Stimulated activated memory B cell treated with anti-CD40 and anti-IgM and Interleukin-4, amounts not matched to agents 10 μg/mL and 1 μg/mL and 100 μg/mL, for 72 hours (primary cell): ENCODE data around the gene KRT5.
"Not testable (repeated sequence)": the region's sequence is repeated elsewhere in the genome, so short reads cannot be mapped to it uniquely, and the experiment has no call there.

Experiments used
- ATAC-seq: fragments of 150-1000 bp; cut with Tn5 transposase; 2 replicates; pipeline ENCODE4 v1.10.0; 2021
- H3K27ac Mint-ChIP-seq: one replicate; pipeline ENCODE4 v1.8.0; 2022; ENCODE audit warnings: mild to moderate bottlenecking, mixed read lengths
- H3K27me3 Mint-ChIP-seq: one replicate; pipeline ENCODE4 v1.8.0; 2022; ENCODE audit warnings: mixed read lengths
- H3K36me3 Mint-ChIP-seq: one replicate; pipeline ENCODE4 v1.8.0; 2022; ENCODE audit warnings: mixed read lengths
- H3K4me1 Mint-ChIP-seq: one replicate; pipeline ENCODE4 v1.8.0; 2022; ENCODE audit warnings: mixed read lengths
- H3K4me3 Mint-ChIP-seq: one replicate; pipeline ENCODE4 v1.8.0; 2022; ENCODE audit warnings: mild to moderate bottlenecking, moderate library complexity, mixed read lengths
- H3K9me3 Mint-ChIP-seq: one replicate; pipeline ENCODE4 v1.8.0; 2022; ENCODE audit warnings: mixed read lengths

KRT5 gene

GRCh38 chr12:52517888-52518287 lies 2.3 kb downstream of the KRT5 start:
- Mint-ChIP-seq H3K4me1 (no peaks in the 10 kb centered on the region), H3K27me3 (peaks cover 36% of the 10 kb centered on the region), H3K9me3 (no peaks in the 10 kb centered on the region), H3K27ac (no peak overlapping the region), H3K4me3 (no peak overlapping the region), H3K36me3 (no peaks in the 10 kb centered on the region)
- no peak for ATAC-seq

DNA sequence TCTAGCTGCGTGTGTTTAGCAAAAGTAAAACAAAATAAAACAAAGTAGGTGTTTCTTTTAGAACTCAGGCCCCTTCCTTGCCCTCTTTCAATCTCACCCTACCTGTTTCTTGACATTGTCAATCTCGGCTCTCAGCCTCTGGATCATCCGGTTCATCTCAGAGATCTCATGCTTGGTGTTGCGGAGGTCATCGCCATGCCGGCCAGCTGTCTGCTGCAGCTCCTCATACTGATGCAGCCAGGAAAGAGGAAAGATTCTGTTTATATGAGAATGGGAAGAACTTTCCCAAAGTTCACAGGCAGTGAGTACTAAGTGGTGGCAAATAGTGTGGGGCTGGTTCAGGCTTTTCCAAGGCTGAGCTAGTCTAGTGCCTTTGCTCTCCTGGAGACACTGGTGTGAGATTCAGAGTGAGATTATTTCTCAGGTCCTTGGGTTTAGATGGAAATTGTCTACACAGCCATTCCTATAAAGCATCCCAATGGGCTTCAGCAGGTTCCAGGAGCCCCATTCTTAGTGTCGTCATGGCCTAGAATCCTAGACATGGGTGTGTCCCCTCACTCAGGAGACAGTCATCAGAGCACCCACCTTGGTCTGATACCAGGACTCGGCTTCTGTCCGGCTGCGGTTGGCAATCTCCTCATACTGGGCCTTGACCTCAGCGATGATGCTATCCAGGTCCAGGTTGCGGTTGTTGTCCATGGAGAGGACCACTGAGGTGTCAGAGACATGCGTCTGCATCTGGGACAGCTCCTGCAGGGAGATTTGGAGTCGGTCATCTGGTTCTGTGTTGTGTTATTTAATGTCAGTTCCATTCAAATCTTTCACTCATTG lies 3.0 kb downstream of the KRT5 start:
- peaks cover 29% of the 10 kb centered on the region for H3K27me3 Mint-ChIP-seq

DNA sequence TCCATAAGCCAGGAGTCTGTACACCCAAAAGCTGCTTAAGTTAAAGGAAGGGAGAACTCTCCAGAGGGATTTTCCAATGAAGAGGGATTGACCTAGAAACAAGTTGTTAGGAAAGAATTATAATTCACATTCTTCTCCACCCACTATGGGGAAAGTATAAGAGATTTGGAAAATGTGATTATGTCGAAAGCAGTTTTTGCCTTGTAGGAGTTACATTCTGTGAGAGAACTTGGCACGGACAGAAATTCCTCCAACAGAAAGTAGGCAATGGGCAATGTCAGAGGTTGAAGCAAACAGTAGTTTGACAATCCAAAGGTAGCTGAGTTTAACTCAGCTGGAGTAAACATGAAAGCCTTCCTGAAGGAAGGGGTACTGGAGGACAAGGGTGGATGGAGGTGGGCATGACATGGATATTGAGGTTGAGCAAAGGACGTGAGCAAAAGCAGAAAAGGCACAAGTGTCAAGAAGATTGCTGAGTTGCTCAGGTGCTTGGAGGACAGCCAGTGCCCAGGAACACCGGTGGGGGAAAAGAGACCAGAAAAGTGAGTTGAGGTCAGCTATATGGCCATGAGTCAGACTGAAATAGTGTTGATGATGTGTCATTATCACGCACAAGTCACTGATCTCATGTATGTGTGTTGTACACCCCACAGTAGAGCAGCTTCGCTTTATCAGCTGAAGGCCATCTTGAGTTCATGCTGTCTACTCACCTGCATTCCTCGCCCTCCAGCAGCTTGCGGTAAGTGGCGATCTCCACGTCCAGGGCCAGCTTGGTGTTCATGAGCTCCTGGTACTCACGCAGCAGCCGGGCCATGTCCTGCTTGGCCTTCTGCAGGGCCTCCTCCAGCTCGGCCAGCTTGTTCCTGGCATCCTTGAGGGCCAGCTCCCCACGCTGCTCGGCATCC lies 4.0 kb downstream of the KRT5 start:
- Mint-ChIP-seq H3K4me1 (no peaks in the 10 kb centered on the region), H3K36me3 (no peaks in the 10 kb centered on the region), H3K4me3 (no peak overlapping the region)

More for the DNA sequence above, 3.0 kb downstream of the KRT5 start:
- Mint-ChIP-seq H3K4me3 (no peak overlapping the region), H3K27ac (no peak overlapping the region), H3K9me3 (no peaks in the 10 kb centered on the region), H3K36me3 (no peaks in the 10 kb centered on the region), H3K4me1 (no peaks in the 10 kb centered on the region)
- no peak for ATAC-seq

DNA sequence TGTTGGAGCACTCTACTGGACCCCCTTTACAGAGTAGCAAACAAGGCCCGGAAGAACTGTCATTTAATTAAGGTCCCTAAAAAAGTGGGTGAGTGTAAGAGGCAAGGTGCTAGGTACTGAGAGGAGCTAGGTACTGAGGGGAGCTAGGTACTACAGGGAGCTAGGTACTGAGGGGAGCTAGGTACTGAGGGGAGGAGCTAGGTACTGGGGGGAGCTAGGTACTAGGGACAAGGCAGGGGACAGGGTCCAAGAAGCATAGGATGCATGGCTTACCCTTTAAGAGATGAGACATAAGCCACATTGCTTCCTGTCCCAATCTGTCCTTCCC lies 4.9 kb downstream of the KRT5 start:
- peaks cover 7% of the 10 kb centered on the region for H3K9me3 Mint-ChIP-seq
- no peaks in the 10 kb centered on the region for H3K36me3 Mint-ChIP-seq
- peaks cover 22% of the 10 kb centered on the region for H3K27me3 Mint-ChIP-seq
- H3K4me3 Mint-ChIP-seq: no peak overlapping the region
- no peak overlapping the region for H3K27ac Mint-ChIP-seq
- H3K4me1 Mint-ChIP-seq: no peaks in the 10 kb centered on the region
- ATAC-seq: no peak

More for the DNA sequence above, 4.0 kb downstream of the KRT5 start:
- H3K9me3 Mint-ChIP-seq: peaks cover 7% of the 10 kb centered on the region
- H3K27me3 Mint-ChIP-seq: peaks cover 19% of the 10 kb centered on the region
- ATAC-seq: no peak
- H3K27ac Mint-ChIP-seq: no peak overlapping the region

DNA sequence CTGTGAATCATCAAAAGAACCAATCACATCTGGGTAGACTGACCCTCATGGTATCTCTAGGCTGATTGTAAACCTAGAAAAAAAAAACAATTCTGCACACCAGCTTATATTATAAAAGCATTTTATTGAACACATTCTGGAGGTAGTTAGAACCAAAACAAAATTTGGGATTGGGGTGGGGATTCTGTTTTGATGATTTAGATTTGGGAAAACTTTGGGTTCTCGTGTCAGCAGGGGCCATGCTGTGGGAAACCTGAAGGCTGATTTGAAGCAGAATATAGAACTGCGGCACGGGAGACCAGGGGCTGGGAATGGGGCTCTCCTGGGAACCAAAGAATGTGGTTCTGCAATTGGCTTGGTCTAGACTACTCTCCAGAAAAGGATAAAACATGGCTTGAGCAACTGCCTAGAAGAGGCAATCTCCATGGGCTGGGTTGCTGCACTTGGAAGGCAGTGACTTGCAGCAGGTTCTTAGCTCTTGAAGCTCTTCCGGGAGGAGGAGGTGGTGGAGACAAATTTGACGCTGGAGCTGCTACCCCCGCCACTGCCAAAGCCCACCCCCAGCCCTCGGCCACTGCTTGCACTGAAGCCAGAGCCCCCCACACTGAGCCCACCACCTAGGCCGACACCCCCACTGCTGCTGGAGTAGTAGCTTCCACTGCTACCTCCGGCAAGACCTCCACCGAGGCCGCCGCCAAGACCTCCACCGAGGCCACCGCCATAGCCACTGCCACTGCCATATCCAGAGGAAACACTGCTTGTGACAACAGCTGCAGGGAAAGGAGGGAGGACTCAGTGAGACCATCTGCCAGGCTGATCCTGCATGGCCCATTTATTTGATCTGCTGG lies 5.5 kb downstream of the KRT5 start:
- Mint-ChIP-seq H3K36me3 (no peaks in the 10 kb centered on the region), H3K9me3 (peaks cover 7% of the 10 kb centered on the region), H3K27me3 (peaks cover 28% of the 10 kb centered on the region), H3K4me1 (no peaks in the 10 kb centered on the region), H3K4me3 (no peak overlapping the region), H3K27ac (no peak overlapping the region)
- ATAC-seq: no peak

DNA sequence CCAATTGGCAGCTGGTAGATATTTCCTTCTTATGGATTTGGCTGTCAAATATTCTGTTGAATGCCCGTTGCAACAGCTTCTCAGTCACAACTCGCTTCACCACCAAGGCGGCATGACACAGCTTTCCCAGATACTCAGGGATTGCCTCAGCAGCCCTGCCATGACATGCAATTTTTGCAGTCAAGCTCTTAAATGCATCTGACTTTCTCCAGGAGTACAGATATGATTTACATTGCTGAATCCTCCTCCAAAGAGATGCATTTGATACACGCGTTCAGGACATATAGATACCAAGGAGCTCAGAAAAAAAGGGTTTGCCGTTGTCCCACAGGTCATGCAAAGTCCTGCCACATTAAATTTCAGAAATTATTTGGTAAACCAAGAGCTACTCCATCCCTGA lies 6.5 kb downstream of the KRT5 start:
- no peaks in the 10 kb centered on the region for H3K36me3 Mint-ChIP-seq
- H3K27ac Mint-ChIP-seq: no peak overlapping the region
- peaks cover 7% of the 10 kb centered on the region for H3K9me3 Mint-ChIP-seq
- no peak for ATAC-seq
- H3K4me1 Mint-ChIP-seq: no peaks in the 10 kb centered on the region
- H3K27me3 Mint-ChIP-seq: peaks cover 35% of the 10 kb centered on the region
- H3K4me3 Mint-ChIP-seq: no peak overlapping the region

DNA sequence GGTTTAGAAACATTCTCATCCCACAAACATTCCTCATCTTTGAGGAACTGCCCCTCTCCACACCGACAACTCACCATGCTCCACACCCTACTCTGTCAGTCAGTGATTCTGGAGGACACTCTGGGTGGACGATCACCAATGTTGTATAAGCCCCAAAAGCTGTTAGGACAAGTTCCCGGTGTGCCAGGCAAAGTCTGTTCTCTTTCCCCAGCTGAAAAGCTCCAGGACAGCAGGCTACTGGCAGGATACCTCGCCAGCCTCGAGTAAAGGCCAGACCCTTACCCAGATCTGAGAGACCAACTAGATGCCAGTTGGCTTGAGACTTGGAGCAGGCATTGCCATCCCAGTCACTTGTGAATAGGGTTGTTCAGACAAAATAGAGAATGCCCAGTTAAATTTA lies 12.0 kb downstream of the KRT5 start:
- Mint-ChIP-seq H3K27ac (no peak overlapping the region), H3K4me1 (no peaks in the 10 kb centered on the region), H3K4me3 (no peak overlapping the region), H3K36me3 (no peaks in the 10 kb centered on the region), H3K9me3 (peaks cover 7% of the 10 kb centered on the region), H3K27me3 (peaks cover 53% of the 10 kb centered on the region)
- ATAC-seq: no peak

DNA sequence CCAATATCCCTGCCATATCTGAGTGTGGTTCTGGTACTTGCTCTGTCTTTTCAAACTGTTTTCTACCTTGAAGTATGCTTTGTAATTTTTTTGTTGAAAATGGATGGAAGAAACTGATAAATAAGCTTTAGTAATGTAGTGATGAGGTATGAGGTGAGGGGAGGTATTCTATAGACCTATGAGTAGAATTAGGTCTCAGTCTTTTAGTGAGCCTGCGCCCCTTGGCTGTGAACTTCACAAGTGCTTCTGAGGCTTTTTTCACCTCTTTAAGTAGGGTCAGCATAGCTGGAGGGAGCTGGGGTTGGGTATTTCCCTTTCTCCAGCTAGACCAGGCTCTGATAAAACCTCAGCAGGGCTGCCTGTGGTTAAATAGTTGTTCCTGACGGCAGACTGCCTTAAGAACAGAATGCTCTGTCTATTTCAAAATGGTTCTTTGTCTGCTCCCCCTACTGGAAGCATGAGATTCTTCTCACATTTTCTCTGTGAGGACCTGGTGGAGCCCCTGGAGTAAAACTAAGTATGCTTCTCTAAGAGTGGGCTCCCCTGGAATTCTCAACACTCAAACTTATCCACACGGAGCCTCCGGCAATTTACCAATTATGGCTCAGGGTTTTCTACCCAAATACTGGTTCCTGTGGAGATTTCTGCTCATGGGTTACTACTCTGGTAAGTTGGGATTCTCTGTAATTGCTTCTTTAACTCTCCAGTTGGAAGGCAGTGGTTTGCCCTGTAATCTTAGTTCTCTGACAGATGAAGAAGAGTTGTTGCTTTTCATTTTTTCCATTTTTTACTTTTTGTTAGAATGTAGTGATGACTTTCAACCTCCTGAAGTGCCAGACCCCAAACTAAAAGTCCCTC lies 13.1 kb downstream of the KRT5 start:
- Mint-ChIP-seq H3K36me3 (no peaks in the 10 kb centered on the region), H3K4me1 (no peaks in the 10 kb centered on the region), H3K9me3 (peaks cover 9% of the 10 kb centered on the region), H3K27ac (no peak overlapping the region), H3K27me3 (peaks cover 56% of the 10 kb centered on the region), H3K4me3 (no peak overlapping the region)
- no peak for ATAC-seq

DNA sequence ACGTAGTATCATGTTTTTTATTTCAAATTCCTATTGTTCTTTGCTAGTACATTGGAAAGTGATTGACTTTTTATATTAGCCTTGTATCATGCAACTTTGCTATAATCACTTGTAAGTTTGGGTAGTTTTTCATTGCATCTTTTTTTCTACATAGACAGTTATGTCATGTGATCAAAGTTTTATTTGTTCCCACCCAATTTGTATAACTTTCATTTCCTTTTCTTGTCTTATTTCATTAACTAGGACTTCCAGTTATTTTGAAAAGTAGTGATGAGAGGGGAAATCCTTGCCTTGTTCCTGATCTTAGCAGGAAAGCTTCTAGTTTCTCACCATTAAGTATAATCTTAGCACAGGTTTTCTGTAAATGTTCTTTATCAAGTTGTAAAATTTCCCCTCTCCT lies 17.3 kb downstream of the KRT5 start:
- H3K9me3 Mint-ChIP-seq: peaks cover 2% of the 10 kb centered on the region
- H3K27me3 Mint-ChIP-seq: peaks cover 47% of the 10 kb centered on the region
- no peak for ATAC-seq
- no peak overlapping the region for H3K4me3 Mint-ChIP-seq
- no peaks in the 10 kb centered on the region for H3K4me1 Mint-ChIP-seq
- H3K27ac Mint-ChIP-seq: no peak overlapping the region
- no peaks in the 10 kb centered on the region for H3K36me3 Mint-ChIP-seq

DNA sequence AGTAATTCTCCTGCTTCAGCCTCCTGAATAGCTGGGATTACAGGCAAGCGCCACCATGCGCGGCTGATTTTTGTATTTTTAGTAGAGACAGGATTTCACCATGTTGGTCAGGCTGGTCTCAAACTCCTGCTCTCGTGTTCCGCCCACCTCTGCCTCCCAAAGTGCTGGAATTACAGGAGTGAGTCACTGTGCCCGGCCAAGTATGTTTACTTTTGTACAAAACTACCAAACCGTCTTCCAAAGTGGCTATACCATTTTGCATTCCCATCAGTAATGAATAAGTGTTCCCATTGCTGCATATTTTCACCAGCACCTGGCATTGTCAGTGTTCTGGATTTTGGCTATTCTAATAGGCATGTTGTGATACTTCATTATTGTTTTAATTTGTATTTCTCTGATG lies 18.7 kb downstream of the KRT5 start:
- H3K4me3 Mint-ChIP-seq: no peak overlapping the region
- H3K27ac Mint-ChIP-seq: no peak overlapping the region
- no peaks in the 10 kb centered on the region for H3K36me3 Mint-ChIP-seq
- peaks cover under 1% of the 10 kb centered on the region for H3K4me1 Mint-ChIP-seq
- peaks cover 2% of the 10 kb centered on the region for H3K9me3 Mint-ChIP-seq
- peaks cover 45% of the 10 kb centered on the region for H3K27me3 Mint-ChIP-seq
- ATAC-seq: no peak

GRCh38 chr12:52500574-52500973 lies 19.6 kb downstream of the KRT5 start:
- H3K36me3 Mint-ChIP-seq, H3K4me3 Mint-ChIP-seq, H3K27ac Mint-ChIP-seq, ATAC-seq, H3K4me1 Mint-ChIP-seq, H3K9me3 Mint-ChIP-seq: not testable (repeated sequence)
- H3K27me3 Mint-ChIP-seq: peaks cover 46% of the 10 kb centered on the region

- Mint-ChIP-seq H3K27ac (no peak overlapping the region), H3K36me3 (no peaks in the 10 kb centered on the region), H3K27me3 (peaks cover 41% of the 10 kb centered on the region), H3K4me3 (no peak overlapping the region), H3K4me1 (peaks cover 9% of the 10 kb centered on the region), H3K9me3 (peaks cover 2% of the 10 kb centered on the region)
- no peak for ATAC-seq
Observed at GRCh38 chr12:52499806-52500560, 20.2 kb downstream of the KRT5 start.

DNA sequence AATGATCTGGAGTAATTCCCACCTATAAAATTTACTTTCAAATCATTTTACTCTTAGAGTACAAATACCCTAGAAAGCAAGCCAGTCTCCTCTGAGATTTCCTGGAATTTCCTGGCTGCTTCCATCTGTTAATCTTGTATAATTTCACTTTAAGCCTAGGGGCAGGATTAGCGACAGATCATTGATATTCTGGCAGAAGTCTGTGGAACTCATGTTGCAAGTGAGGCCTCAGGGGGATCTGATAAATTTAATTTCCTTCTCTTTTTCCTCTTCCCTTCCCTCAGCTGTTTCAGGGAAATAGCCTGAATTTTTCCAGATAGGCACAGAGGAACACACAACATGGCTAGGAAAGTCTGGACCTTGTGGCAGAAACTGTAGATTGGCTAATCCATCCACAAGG lies 21.2 kb downstream of the KRT5 start:
- ATAC-seq: no peak
- Mint-ChIP-seq H3K9me3 (peaks cover 2% of the 10 kb centered on the region), H3K27ac (no peak overlapping the region), H3K4me3 (no peak overlapping the region), H3K27me3 (peaks cover 43% of the 10 kb centered on the region), H3K4me1 (peaks cover 9% of the 10 kb centered on the region), H3K36me3 (no peaks in the 10 kb centered on the region)

DNA sequence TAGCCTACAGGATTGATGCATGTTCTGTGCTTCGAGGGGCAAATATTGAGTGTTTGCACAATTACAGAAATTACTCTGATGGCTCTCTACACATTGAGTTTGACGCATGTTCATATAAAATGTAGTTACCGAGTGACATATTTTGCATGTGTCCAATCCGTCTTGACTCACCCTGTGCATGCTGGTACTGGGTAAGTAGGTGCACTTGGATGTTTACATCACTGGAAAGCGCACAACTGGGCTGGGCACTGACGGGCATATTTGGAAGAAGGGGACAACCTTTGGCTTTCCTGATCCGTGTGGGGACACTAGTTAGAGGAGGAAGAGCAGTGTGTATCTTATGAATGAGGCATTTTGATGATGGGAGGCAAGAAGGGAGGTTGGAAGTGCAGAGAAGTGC lies 22.2 kb downstream of the KRT5 start:
- H3K9me3 Mint-ChIP-seq: no peaks in the 10 kb centered on the region
- no peak overlapping the region for H3K4me3 Mint-ChIP-seq
- no peak overlapping the region for H3K27ac Mint-ChIP-seq
- no peak for ATAC-seq
- peaks cover 9% of the 10 kb centered on the region for H3K4me1 Mint-ChIP-seq
- no peaks in the 10 kb centered on the region for H3K36me3 Mint-ChIP-seq
- peaks cover 53% of the 10 kb centered on the region for H3K27me3 Mint-ChIP-seq
